Measurements from ENCODE around the gene RGS6.
"Not testable (repeated sequence)": the region's sequence is repeated elsewhere in the genome, so short reads cannot be mapped to it uniquely, and the experiment has no call there.

Gene RGS6

GRCh38 chr14:71932229-71932981 is at the start of gene RGS6:
Gene RGS6, plus strand, starts transcription at chr14:71932429.
- DNase-seq (ENCODE audit: extremely low read depth in 1 of 2, low read depth in 1 of 2): no peak

GRCh38 chr14:71883094-71883493 is 49.1 kb upstream of the RGS6 start:
- DNase-seq (ENCODE audit: extremely low read depth in 1 of 2, low read depth in 1 of 2): no peak

GRCh38 chr14:71885301-71885700 is 46.9 kb upstream of the RGS6 start:
- no peak for DNase-seq (ENCODE audit: extremely low read depth in 1 of 2, low read depth in 1 of 2)

- not testable (repeated sequence) for DNase-seq (ENCODE audit: extremely low read depth in 1 of 2, low read depth in 1 of 2)
These were observed 44.4 kb upstream of the RGS6 start for GRCh38 chr14:71887802-71888201.

- no peak for DNase-seq (ENCODE audit: extremely low read depth in 1 of 2, low read depth in 1 of 2)
These were observed 41.7 kb upstream of the RGS6 start for GRCh38 chr14:71890541-71890940.

- no peak for DNase-seq (ENCODE audit: extremely low read depth in 1 of 2, low read depth in 1 of 2)
These were observed 41.0 kb upstream of the RGS6 start for GRCh38 chr14:71891185-71891584.

GRCh38 chr14:71891970-71892369 is 40.3 kb upstream of the RGS6 start:
- no peak for DNase-seq (ENCODE audit: extremely low read depth in 1 of 2, low read depth in 1 of 2)

- DNase-seq (ENCODE audit: extremely low read depth in 1 of 2, low read depth in 1 of 2): no peak
These were observed 27.2 kb upstream of the RGS6 start for GRCh38 chr14:71905031-71905430.

GRCh38 chr14:71905860-71906259 is 26.4 kb upstream of the RGS6 start:
- no peak for DNase-seq (ENCODE audit: extremely low read depth in 1 of 2, low read depth in 1 of 2)

- DNase-seq (ENCODE audit: extremely low read depth in 1 of 2, low read depth in 1 of 2): no peak
These were observed 24.3 kb upstream of the RGS6 start for GRCh38 chr14:71907793-71908515.

- no peak for DNase-seq (ENCODE audit: extremely low read depth in 1 of 2, low read depth in 1 of 2)
These were observed 20.6 kb upstream of the RGS6 start for GRCh38 chr14:71911669-71912068.

GRCh38 chr14:71913342-71913741 is 18.9 kb upstream of the RGS6 start:
- DNase-seq (ENCODE audit: extremely low read depth in 1 of 2, low read depth in 1 of 2): no peak

GRCh38 chr14:71918955-71919354 is 13.3 kb upstream of the RGS6 start:
- no peak for DNase-seq (ENCODE audit: extremely low read depth in 1 of 2, low read depth in 1 of 2)

GRCh38 chr14:71923513-71923912 is 8.7 kb upstream of the RGS6 start:
- DNase-seq (ENCODE audit: extremely low read depth in 1 of 2, low read depth in 1 of 2): no peak

GRCh38 chr14:71931492-71932228 is 569 bp upstream of the RGS6 start:
- no peak for DNase-seq (ENCODE audit: extremely low read depth in 1 of 2, low read depth in 1 of 2)

- DNase-seq (ENCODE audit: extremely low read depth in 1 of 2, low read depth in 1 of 2): no peak
These were observed 865 bp downstream of the RGS6 start for GRCh38 chr14:71933001-71933587.

- DNase-seq (ENCODE audit: extremely low read depth in 1 of 2, low read depth in 1 of 2): not testable (repeated sequence)
These were observed 6.0 kb downstream of the RGS6 start for GRCh38 chr14:71938273-71938672.

GRCh38 chr14:71939344-71939743 is 7.1 kb downstream of the RGS6 start:
- DNase-seq (ENCODE audit: extremely low read depth in 1 of 2, low read depth in 1 of 2): not testable (repeated sequence)

GRCh38 chr14:71940500-71940899 is 8.3 kb downstream of the RGS6 start:
- not testable (repeated sequence) for DNase-seq (ENCODE audit: extremely low read depth in 1 of 2, low read depth in 1 of 2)

- not testable (repeated sequence) for DNase-seq (ENCODE audit: extremely low read depth in 1 of 2, low read depth in 1 of 2)
These were observed 9.4 kb downstream of the RGS6 start for GRCh38 chr14:71941616-71942015.

Data from activated CD8-positive, alpha-beta memory T cell treated with anti-CD3 and anti-CD28 coated beads for 1 hour (primary cell).